GM12878 (cell line): Measurements from ENCODE around the gene PQBP1. TPM values are rescaled to one million over a fixed set of nuclear protein-coding genes. Genes with fewer than 3 reads are reported as not detected.

ENCODE experiments used
- ATAC-seq: fragments of 200-7000 bp; cut with Tn5 transposase; 3 replicates; pipeline ENCODE4 v1.9.1; 2020; ENCODE audit warnings: mild to moderate bottlenecking, moderate library complexity
- BruUV-seq: library from RNA; stranded (reverse); fragments of 400-500 nt; replicated peaks from 2 replicates; lab custom pipeline; 2021; lab: Mats Ljungman, UMichigan
- CTCF ChIA-PET: fragments of 300-600 bp; sonication (Branson Sonifier 250); formaldehyde crosslinking; extraction: SDS; loops from one replicate; lab custom pipeline; 2021; ENCODE audit warnings: inconsistent platforms; lab: Yijun Ruan, JAX
- POLR2A ChIA-PET: fragments of 350-600 bp; formaldehyde crosslinking; extraction: SDS; loops from one replicate; lab custom pipeline; 2021; ENCODE audit warnings: inconsistent platforms; lab: Charles Lee
- RAD21 ChIA-PET: fragments of 300-600 bp; sonication (Branson Sonifier 250); formaldehyde crosslinking; loops from one replicate; lab custom pipeline; 2023; ENCODE audit warnings: antibody characterized with exemption; ENCODE audit not compliant: unreplicated experiment; lab: Charles Lee
- SMC1A ChIA-PET: fragments of 300-600 bp; sonication (Branson Sonifier 250); formaldehyde crosslinking; loops from one replicate; lab custom pipeline; 2023; ENCODE audit not compliant: unreplicated experiment, uncharacterized antibody; lab: Charles Lee
- DNase-seq: peaks from one replicate; pipeline ENCODE4 v3.0.0-alpha.2; 2011; ENCODE audit warnings: low read depth, low spot score
- FAIRE-seq: peaks from 3 replicates; lab custom pipeline; 2011; peaks lifted over from hg19 to GRCh38; lab: Jason Lieb, UNC
- H2AFZ ChIP-seq: 2 replicates; pipeline ENCODE4 v1.6.0; 2011; ENCODE audit warnings: low read depth, low read length, control low read depth; ENCODE audit not compliant: control insufficient read depth
- H3K27ac ChIP-seq: 2 replicates; pipeline ENCODE4 v1.5.1; 2011; ENCODE audit warnings: control low read depth; ENCODE audit not compliant: control insufficient read depth, insufficient read depth
- H3K27me3 ChIP-seq, 2 experiments: replicated peaks in 1 of 2; 2 replicates each; pipeline versions ENCODE4 v1.6.0 to v1.6.1; 2011; ENCODE audit warnings: low read length in 1 of 2; ENCODE audit not compliant: control insufficient read depth in 2 of 2, insufficient read depth in 2 of 2
- H3K36me3 ChIP-seq, 2 experiments: 2 replicates each; pipeline ENCODE4 v1.5.1; 2011; ENCODE audit warnings: low read length in 1 of 2; ENCODE audit not compliant: control insufficient read depth in 2 of 2, insufficient read depth in 2 of 2
- H3K4me1 ChIP-seq: 2 replicates; pipeline ENCODE4 v1.6.1; 2011; ENCODE audit warnings: mild to moderate bottlenecking, low read length, moderate library complexity, mixed read lengths; ENCODE audit not compliant: control insufficient read depth, insufficient read depth
- H3K4me2 ChIP-seq: 2 replicates; pipeline ENCODE4 v1.6.0; 2011; ENCODE audit warnings: control low read depth; ENCODE audit not compliant: control insufficient read depth, insufficient read depth
- H3K4me3 ChIP-seq: fragments of 200-600 bp; sonication (generic); 2 replicates; pipeline ENCODE4 v1.5.1; 2016
- H3K79me2 ChIP-seq: 2 replicates; pipeline ENCODE4 v1.6.0; 2011; ENCODE audit warnings: low read length; ENCODE audit not compliant: control insufficient read depth, insufficient read depth
- H3K9ac ChIP-seq: 2 replicates; pipeline ENCODE4 v1.8.0; 2011; ENCODE audit warnings: low read length, control low read depth, mixed read lengths; ENCODE audit not compliant: control insufficient read depth, insufficient read depth
- H3K9me3 ChIP-seq: replicated peaks from 3 replicates; pipeline ENCODE4 v1.5.1; 2011; ENCODE audit warnings: mild to moderate bottlenecking, low read length; ENCODE audit not compliant: control insufficient read depth, insufficient read depth
- H4K20me1 ChIP-seq: 2 replicates; pipeline ENCODE4 v1.6.0; 2011; ENCODE audit not compliant: control insufficient read depth, insufficient read depth
- ASH2L ChIP-seq: fragments of 300-600, 200-600 bp; sonication (generic); IDR thresholded peaks from 2 replicates; pipeline ENCODE4 v1.6.1; 2017; ENCODE audit warnings: low read depth, mild to moderate bottlenecking, borderline replicate concordance
- ATF3 ChIP-seq: IDR thresholded peaks from 2 replicates; pipeline ENCODE4 v1.6.1; 2011; ENCODE audit warnings: low read depth, mild to moderate bottlenecking, low read length, moderate library complexity, borderline replicate concordance; ENCODE audit errors: extremely low read depth
- BCL11A ChIP-seq: IDR thresholded peaks from 2 replicates; pipeline ENCODE4 v1.6.1; 2011; ENCODE audit warnings: low read depth, low read length
- CREB1 ChIP-seq: IDR thresholded peaks from 2 replicates; pipeline ENCODE4 v1.6.1; 2012; ENCODE audit warnings: low read depth, mild to moderate bottlenecking, inconsistent platforms
- GATAD2B ChIP-seq: fragments of 450-650 bp; conservative IDR thresholded peaks from 2 replicates; pipeline ENCODE4 v1.6.1; 2017; ENCODE audit warnings: low read depth, mild to moderate bottlenecking, moderate library complexity
- MEF2B ChIP-seq: fragments of 450-650 bp; IDR thresholded peaks from 2 replicates; pipeline ENCODE4 v1.6.1; 2018; ENCODE audit warnings: mild to moderate bottlenecking, moderate library complexity; ENCODE audit not compliant: partially characterized antibody, poor library complexity, severe bottlenecking
- NR2F1 ChIP-seq: fragments of 450-650 bp; conservative IDR thresholded peaks from 2 replicates; pipeline ENCODE4 v1.6.1; 2017; ENCODE audit warnings: mild to moderate bottlenecking
- POLR2A ChIP-seq: IDR thresholded peaks from 2 replicates; pipeline ENCODE4 v1.6.1; 2011; ENCODE audit warnings: low read depth, mild to moderate bottlenecking, low read length
- RAD21 ChIP-seq: IDR thresholded peaks from 2 replicates; pipeline ENCODE4 v1.6.1; 2011; ENCODE audit warnings: mild to moderate bottlenecking, low read depth, low read length, moderate library complexity; ENCODE audit not compliant: insufficient read depth
- SIN3A ChIP-seq: IDR thresholded peaks from 2 replicates; pipeline ENCODE4 v1.6.1; 2012; ENCODE audit warnings: low read depth, low read length, improper control_type of control experiment
- TAF1 ChIP-seq: IDR thresholded peaks from 2 replicates; pipeline ENCODE4 v1.6.1; 2011; ENCODE audit warnings: mild to moderate bottlenecking, low read depth, low read length, borderline replicate concordance
- WRNIP1 ChIP-seq: IDR thresholded peaks from 2 replicates; pipeline ENCODE4 v1.6.1; 2011; ENCODE audit warnings: low read depth, low read length, improper control_type of control experiment, borderline replicate concordance
- ZNF622 ChIP-seq: fragments of 450-650 bp; IDR thresholded peaks from 2 replicates; pipeline ENCODE4 v1.6.1; 2017; ENCODE audit warnings: mild to moderate bottlenecking, inconsistent platforms
- WGBS: methylation state at CpG from one replicate; pipeline ENCODE4 v1.1.6; 2016; ENCODE audit warnings: low lambda C conversion rate; ENCODE audit not compliant: insufficient replicate concordance, insufficient coverage; ENCODE audit errors: missing lambda C conversion rate; 5-methylcytosine and 5-hydroxymethylcytosine counted together
- in situ Hi-C: fragments of 300-500 bp; cut with MboI; formaldehyde crosslinking; loops from 9 replicates; pipeline ENCODE4 v1.14.3; 2018; ENCODE audit warnings: mixed read lengths
- intact Hi-C: fragments of 100-400 bp; cut with micrococcal nuclease; formaldehyde crosslinking; loops from one replicate; pipeline ENCODE4 v1.14.2; 2022; ENCODE audit not compliant: unreplicated experiment
- polyA plus RNA-seq, 11 experiments: library from polyadenylated mRNA; depleted of rRNA in 4 of 11; unstranded in 6 of 11; stranded (reverse) in 5 of 11; fragments of >200 nt; fragmentation: Nextera tagmentation in 4 of 11; fragmentation: Illumina TruSeq in 1 of 11; extraction: Ambion mirVana in 4 of 11; extraction: Trizol in 1 of 11; gene quantifications; 1 replicate in 1 of 11; 2 replicates in 10 of 11; pipeline versions ENCODE4 v1.2.1 to v1.2.3, GENCODE V29; 2011 to 2016; ENCODE audit warnings: inconsistent platforms in 2 of 11, missing spikeins in 2 of 11, low read depth in 1 of 11
- total RNA-seq, 4 experiments: library from RNA; depleted of rRNA in 3 of 4; stranded (reverse); fragments of >200 nt in 3 of 4; fragmentation: Illumina TruSeq in 1 of 4; extraction: Trizol in 1 of 4; gene quantifications; 2 replicates each; pipeline versions ENCODE4 v1.2.1 to v1.2.3, GENCODE V29; 2013 to 2021

Gene PQBP1
- total and polyA plus RNA-seq, 10 of the 15 experiments (the other 5 are each of a cell fraction or from before 2014, with no cell fraction given): 12.5 to 74.8 (median 68.5) TPM

- no peaks in the 10 kb centered on the region for H4K20me1 ChIP-seq
- ChIA-PET CTCF (interaction anchor here (0.9 to 2.1 kb wide), 3 partner anchors 8 to 151 kb away, joined by 3 to 8 read pairs (median 3); partner anchors contain the start of gene TFE3), RAD21 (no interaction called here), POLR2A (interaction anchor here (0.8 kb wide), 1 partner anchor 19 kb away, joined by 3 read pairs; no protein-coding TSS in a partner anchor), SMC1A (interaction anchor here (1.3 to 2.0 kb wide), 3 partner anchors 11 to 149 kb away, joined by 3 to 5 read pairs (median 4); no protein-coding TSS in a partner anchor)
- DNase-seq (no peak), FAIRE-seq (no peak), ATAC-seq (no peak)
- H3K9ac ChIP-seq: no peak overlapping the region
- no peaks in the 10 kb centered on the region for H3K36me3 ChIP-seq
- WGBS: 66% methylated on average over 4 of the region's 4 CpGs
- no peaks in the 10 kb centered on the region for H3K27me3 ChIP-seq
- TF ChIP-seq SIN3A (no peak), ATF3 (no peak)
- in situ Hi-C loops (no loop called here), intact Hi-C loops (loop anchor here (5.0 to 10.0 kb wide), 2 partner anchors 246 to 418 kb away; partner anchors contain the start of genes FTSJ1 and SLC38A5)
- H2AFZ ChIP-seq: no peak overlapping the region
- peaks cover 11% of the 10 kb centered on the region for H3K79me2 ChIP-seq
- H3K4me2 ChIP-seq: no peak overlapping the region
- H3K4me3 ChIP-seq: no peak overlapping the region
- no peaks in the 10 kb centered on the region; the same call in 2 of the 3 replicates for H3K9me3 ChIP-seq
- H3K4me1 ChIP-seq: no peaks in the 10 kb centered on the region
- H3K27ac ChIP-seq: no peak overlapping the region
- no TSS peak for BruUV-seq
Observed at GRCh38 chrX:48892896-48893295, 4.8 kb upstream of the PQBP1 start.

GRCh38 chrX:48893556-48894348 is 4.0 kb upstream of the PQBP1 start:
- no peaks in the 10 kb centered on the region for H3K27me3 ChIP-seq
- intact Hi-C loops: loop anchor here (5.0 to 10.0 kb wide), 2 partner anchors 246 to 419 kb away; partner anchors contain the start of genes FTSJ1 and SLC38A5
- H4K20me1 ChIP-seq: no peaks in the 10 kb centered on the region
- ChIA-PET POLR2A (interaction anchor here (0.6 to 0.8 kb wide), 2 partner anchors 18 to 62 kb away, joined by 3 read pairs; no protein-coding TSS in a partner anchor), SMC1A (interaction anchor here (1.3 to 2.0 kb wide), 3 partner anchors 10 to 148 kb away, joined by 3 to 5 read pairs (median 4); no protein-coding TSS in a partner anchor), CTCF (interaction anchor here (0.9 kb wide), 1 partner anchor 51 kb away, joined by 3 read pairs; no protein-coding TSS in a partner anchor), RAD21 (no interaction called here)
- H2AFZ ChIP-seq: no peak overlapping the region
- H3K4me1 ChIP-seq: no peaks in the 10 kb centered on the region
- no TSS peak for BruUV-seq
- no peak overlapping the region for H3K4me2 ChIP-seq
- WGBS: 71% methylated on average over 16 of the region's 16 CpGs
- H3K36me3 ChIP-seq: no peaks in the 10 kb centered on the region
- H3K79me2 ChIP-seq: peaks cover 13% of the 10 kb centered on the region
- TF ChIP-seq NR2F1 (no peak), MEF2B (no peak), GATAD2B (no peak), RAD21 (no peak), POLR2A (no peak), ATF3 (no peak), BCL11A (no peak), CREB1 (no peak), ZNF622 (no peak), TAF1 (no peak), WRNIP1 (no peak), ASH2L (no peak)
- TF ChIP-seq, all 136 proteins: peak for 0
- no peak for FAIRE-seq
- DNase-seq: no peak
- no peak overlapping the region for H3K27ac ChIP-seq
- ATAC-seq: no peak
- H3K9me3 ChIP-seq: no peaks in the 10 kb centered on the region; the same call in 2 of the 3 replicates
- H3K4me3 ChIP-seq: no peak overlapping the region
- in situ Hi-C loops: no loop called here
- H3K9ac ChIP-seq: no peak overlapping the region
